HG03520 (cell line): ENCODE measurements around the gene IRAK3.

Experiments used
- ATAC-seq: cut with Tn5 transposase; IDR thresholded peaks from one replicate; pipeline ENCODE4 v1.9.1; 2021; ENCODE audit warnings: mild to moderate bottlenecking, moderate library complexity; ENCODE audit not compliant: unreplicated experiment

Gene IRAK3

GRCh38 chr12:66247741-66248140 lies 58.7 kb downstream of the IRAK3 start:
- ATAC-seq = no peak

DNA sequence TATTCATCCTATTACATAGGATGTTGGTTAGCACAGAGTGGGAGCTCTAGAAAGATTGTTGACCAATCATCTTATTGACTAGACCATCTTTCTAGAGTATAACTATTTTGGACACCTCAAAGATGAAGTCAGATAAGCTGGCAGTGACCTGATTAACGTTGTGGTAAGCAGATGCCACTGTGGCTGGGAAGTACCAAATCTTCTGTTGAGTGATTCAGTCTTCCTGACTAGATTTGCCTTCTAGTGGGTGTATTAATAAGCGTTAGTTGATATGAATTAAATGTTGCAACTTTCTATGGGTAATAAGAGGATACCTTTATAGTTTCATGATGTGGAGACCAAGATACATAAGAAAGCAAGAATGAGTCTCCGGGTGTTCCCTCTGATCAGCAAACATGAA lies 62.0 kb downstream of the IRAK3 start:
- no peak for ATAC-seq

GRCh38 chr12:66252771-66253170 lies 63.8 kb downstream of the IRAK3 start:
- ATAC-seq = no peak

DNA sequence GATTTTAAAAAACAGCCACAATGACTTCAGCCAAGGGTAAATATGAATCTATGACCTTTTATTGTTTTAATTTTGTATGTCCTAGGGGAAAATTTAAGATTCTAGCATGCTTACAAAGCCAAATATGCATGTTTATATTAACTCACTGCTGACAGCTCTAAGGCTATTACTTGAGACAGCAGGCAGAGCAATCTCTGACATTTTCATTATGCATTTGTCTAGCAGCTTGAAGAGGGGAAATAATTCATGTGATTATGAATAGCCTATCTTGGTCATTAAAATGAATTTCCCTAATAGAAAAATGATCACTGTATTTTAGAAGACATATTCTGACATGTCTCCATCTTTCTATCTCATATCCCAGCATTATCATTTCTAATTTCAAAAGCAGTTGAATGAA lies 66.7 kb downstream of the IRAK3 start:
- ATAC-seq = no peak

GRCh38 chr12:66258011-66258410 lies 69.0 kb downstream of the IRAK3 start:
- ATAC-seq = no peak

DNA sequence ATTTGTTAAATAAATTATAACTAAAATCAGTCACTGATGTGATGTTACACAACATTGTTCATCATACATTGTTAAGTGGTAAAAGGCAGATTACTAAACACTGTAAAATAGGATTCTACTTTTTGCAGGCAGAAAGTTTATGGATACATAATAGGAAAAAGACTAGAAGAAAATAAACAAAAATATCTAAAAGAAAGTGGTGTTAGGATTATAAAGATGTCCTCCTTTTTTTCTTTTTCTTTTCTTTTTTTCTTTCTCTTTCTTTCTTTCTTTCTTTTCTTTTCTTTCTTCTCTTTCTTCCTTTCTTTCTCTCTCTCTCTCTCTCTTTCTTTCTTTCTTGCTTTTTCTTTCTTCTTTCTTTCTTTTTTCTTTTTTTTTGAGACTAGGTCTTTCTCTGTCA lies 73.7 kb downstream of the IRAK3 start:
- ATAC-seq = no peak

DNA sequence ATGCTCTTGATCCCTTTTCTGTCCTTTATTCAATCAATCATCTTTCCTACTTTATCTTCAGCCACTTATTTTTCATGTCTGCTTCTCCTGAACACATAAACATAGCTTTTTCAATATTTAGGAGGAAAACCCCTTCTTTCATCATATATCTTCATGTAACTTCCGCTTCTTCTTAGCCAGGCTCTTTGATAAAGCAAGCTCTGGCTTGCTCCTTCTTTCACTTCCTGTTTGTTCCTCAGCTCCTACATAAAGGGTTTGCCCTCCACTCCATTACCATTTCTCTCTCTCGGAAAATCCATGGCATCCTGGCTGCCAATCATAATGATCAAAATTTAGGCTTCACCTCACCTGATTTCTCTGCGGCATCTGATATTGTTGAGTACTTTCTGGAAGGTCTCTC lies 79.5 kb downstream of the IRAK3 start:
- peak; percentile 48 for ATAC-seq

- no peak for ATAC-seq
Measured at GRCh38 chr12:66269142-66269541, 80.1 kb downstream of the IRAK3 start.

- ATAC-seq = no peak
Measured at GRCh38 chr12:66269757-66270383, 80.9 kb downstream of the IRAK3 start.

GRCh38 chr12:66270613-66271012 lies 81.6 kb downstream of the IRAK3 start:
- no peak for ATAC-seq

DNA sequence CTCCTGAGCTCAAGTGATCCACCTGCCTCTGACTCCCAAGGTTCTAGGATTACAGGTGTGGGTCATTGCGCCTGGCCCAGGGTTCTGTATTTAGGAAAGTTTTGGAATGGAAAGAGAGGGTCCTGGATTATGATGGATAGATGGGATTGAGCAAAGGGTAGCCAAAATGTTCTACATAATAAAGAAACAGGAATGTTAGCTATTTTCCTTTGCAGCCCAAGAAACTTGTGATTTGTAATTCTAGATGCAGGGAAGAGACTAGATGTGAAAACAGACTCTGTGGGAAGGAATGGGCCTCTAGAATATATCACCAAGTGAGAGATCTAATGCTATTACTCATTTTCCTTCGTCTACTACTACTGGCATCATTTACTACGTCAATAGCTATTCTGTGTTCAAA lies 83.6 kb downstream of the IRAK3 start:
- no peak for ATAC-seq

DNA sequence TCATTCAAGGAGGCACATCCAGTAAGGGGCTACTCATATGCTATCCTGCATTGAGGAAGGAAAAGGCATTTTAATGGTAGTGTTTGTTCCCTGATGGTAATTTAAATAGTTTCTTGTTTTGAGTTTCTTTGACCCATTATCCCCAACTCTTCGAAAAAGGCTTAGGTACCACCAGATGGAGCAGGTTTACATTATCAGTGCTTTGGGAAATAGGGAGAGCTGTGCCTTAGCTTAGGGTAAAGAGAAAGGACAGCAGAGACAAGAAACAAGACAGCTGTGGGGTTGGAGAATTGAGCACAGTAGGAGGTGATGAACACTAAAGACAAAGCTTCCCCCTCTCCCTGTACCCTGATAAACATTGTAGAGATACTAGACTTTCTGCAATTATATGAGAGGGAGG lies 84.1 kb downstream of the IRAK3 start:
- ATAC-seq = no peak

DNA sequence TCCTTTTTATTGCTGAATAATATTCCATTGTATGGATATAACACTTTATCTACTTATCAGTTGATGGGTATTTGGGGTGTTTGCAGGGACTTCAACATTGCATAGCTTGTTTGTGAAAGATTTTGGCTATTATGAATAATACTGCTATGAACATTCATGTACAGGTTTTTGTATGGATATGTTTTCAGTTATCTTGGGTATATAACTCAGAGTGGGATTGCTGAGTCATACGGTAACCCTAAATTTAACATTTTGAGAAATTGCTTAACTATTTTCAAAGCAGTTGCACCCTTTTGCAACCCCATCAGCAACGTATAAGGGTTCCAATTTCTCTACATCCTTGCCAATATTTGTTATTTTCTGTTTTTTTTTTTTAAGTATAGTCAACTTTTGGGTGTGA lies 86.0 kb downstream of the IRAK3 start:
- no peak for ATAC-seq

- ATAC-seq = no peak
Measured at GRCh38 chr12:66279123-66279712, 90.2 kb downstream of the IRAK3 start.

- ATAC-seq = no peak
Measured at GRCh38 chr12:66280561-66280960, 91.5 kb downstream of the IRAK3 start.

GRCh38 chr12:66282244-66282643 lies 93.2 kb downstream of the IRAK3 start:
- no peak for ATAC-seq

DNA sequence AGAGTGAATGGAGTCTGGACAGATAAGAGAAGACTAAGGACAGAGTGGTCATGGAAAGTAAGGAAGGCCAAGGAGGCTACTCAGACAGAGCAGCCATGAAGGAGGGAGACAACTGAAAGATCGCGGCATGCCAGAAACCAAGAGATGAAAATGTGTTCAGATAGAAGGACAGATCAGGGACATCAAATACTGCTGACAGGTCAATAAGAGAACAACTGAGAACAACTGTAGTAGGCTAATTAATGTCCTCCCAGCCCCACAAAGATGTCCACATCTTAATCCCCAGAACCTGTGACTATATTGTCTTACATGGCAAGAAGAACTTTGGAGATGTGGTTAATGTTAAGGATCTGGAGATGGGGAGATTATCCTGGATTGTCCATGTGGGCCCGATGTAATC lies 98.3 kb downstream of the IRAK3 start:
- ATAC-seq = no peak

- no peak for ATAC-seq
Measured at GRCh38 chr12:66288121-66288520, 99.1 kb downstream of the IRAK3 start.

GRCh38 chr12:66289485-66289884 lies 100.5 kb downstream of the IRAK3 start:
- ATAC-seq = no peak

DNA sequence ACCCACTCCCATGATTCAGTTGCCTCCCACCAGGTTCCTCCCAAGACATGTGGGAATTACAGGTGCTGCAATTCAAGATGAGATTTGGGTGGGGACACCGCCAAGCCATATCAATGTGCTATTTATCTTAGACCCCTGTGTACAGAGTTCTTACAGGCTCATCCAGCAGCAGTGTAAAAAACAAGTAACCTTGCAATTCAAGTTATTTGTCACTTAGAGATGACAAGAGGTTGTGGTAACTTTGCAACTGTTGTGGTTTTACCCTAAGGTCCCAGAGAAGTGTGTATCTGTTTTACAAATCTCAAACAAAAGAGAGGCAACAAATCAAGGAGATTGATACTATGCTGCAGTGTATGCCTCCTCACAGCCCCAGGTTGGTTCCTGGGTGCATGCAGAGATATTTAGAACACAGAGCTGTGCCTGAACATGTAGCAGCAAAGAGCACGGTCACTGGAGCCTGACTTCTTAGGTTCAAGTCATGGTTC lies 101.7 kb downstream of the IRAK3 start:
- ATAC-seq = no peak

DNA sequence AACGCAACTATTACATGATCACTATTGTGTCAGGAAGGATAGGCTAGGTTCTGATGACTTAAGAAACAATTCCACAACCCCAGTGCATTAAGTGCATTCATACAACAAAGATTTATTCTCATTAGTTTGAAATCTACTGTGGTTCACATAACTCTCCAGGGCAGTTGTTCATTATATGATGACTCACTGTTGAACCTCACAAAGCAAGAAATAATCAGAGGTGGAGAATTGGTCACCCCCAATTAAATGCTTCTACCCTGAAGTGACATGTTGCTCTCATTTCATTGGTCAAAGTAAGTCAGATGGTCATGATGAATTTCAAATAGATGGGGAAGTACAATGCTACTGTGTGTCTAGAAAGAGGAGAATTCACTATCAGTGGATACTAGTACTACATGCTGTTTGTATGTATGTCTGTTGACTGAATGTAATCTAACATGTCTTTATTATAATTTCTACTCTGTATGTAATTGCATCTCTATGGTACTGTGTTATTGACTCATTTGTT lies 107.2 kb downstream of the IRAK3 start:
- no peak for ATAC-seq

GRCh38 chr12:66297080-66297479 lies 108.1 kb downstream of the IRAK3 start:
- no peak for ATAC-seq

DNA sequence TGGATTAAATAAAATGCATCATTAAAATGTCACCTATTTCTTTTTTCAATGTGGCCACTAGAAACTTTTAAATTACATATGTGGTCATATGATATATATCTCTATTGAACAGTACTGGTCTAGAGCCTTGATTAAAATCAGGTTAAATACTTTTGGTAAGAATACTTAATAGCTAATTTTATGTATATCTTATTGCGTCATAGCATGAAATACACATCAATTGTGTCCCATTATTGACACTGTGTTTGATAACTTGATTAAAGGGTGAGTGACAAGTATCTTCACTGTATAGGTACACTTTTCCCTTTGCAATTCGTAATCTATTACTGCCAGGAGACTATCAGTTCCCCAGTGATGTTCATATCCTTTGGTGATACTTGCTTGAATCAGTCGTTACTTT lies 108.9 kb downstream of the IRAK3 start:
- no peak for ATAC-seq
